Glomerular visceral epithelial cell (primary cell): ENCODE data around the gene EEF1AKMT1.
A peak's percentile ranks its signal among the peaks of the same experiment; 100 is the strongest.

Experiments
- DNase-seq: peaks from one replicate; pipeline ENCODE4 v3.0.0-alpha.2; 2016; ENCODE audit errors: extremely low spot score

Gene EEF1AKMT1

GRCh38 chr13:20719783-20720182, 54.0 kb downstream of the EEF1AKMT1 start:
- no peak for DNase-seq

GRCh38 chr13:20718958-20719566, 54.7 kb downstream of the EEF1AKMT1 start:
- no peak for DNase-seq

- no peak for DNase-seq
These were observed 55.9 kb downstream of the EEF1AKMT1 start for GRCh38 chr13:20717581-20718542.

- DNase-seq: no peak
These were observed 56.8 kb downstream of the EEF1AKMT1 start for GRCh38 chr13:20716951-20717350.

- no peak for DNase-seq
These were observed 58.4 kb downstream of the EEF1AKMT1 start for GRCh38 chr13:20715330-20715712.

GRCh38 chr13:20714563-20715329, 59.0 kb downstream of the EEF1AKMT1 start:
- no peak for DNase-seq

GRCh38 chr13:20714161-20714560, 59.6 kb downstream of the EEF1AKMT1 start:
- no peak for DNase-seq

- peak; percentile 29 for DNase-seq
These were observed 60.0 kb downstream of the EEF1AKMT1 start for GRCh38 chr13:20713751-20714150.

GRCh38 chr13:20713014-20713376, 60.8 kb downstream of the EEF1AKMT1 start:
- no peak for DNase-seq

- no peak for DNase-seq
These were observed 62.3 kb downstream of the EEF1AKMT1 start for GRCh38 chr13:20711301-20712044.

GRCh38 chr13:20709782-20710181, 64.0 kb downstream of the EEF1AKMT1 start:
- no peak for DNase-seq

GRCh38 chr13:20709369-20709768, 64.4 kb downstream of the EEF1AKMT1 start:
- no peak for DNase-seq

GRCh38 chr13:20708216-20708615, 65.5 kb downstream of the EEF1AKMT1 start:
- DNase-seq: no peak

GRCh38 chr13:20706661-20707060, 67.1 kb downstream of the EEF1AKMT1 start:
- DNase-seq: no peak

GRCh38 chr13:20704459-20705069, 69.2 kb downstream of the EEF1AKMT1 start:
- no peak for DNase-seq

GRCh38 chr13:20703780-20704458, 69.8 kb downstream of the EEF1AKMT1 start:
- peak; percentile 79 for DNase-seq

GRCh38 chr13:20702915-20703779, 70.6 kb downstream of the EEF1AKMT1 start, which contains the start of gene IL17D:
IL17D (plus strand) TSS chr13:20703699; CDS start chr13:20704002, 303 bp downstream.
- DNase-seq: peak; percentile 21

GRCh38 chr13:20702530-20702914, 71.2 kb downstream of the EEF1AKMT1 start:
- DNase-seq: no peak

- no peak for DNase-seq
These were observed 72.3 kb downstream of the EEF1AKMT1 start for GRCh38 chr13:20701461-20701860.

GRCh38 chr13:20700288-20700687, 73.5 kb downstream of the EEF1AKMT1 start:
- no peak for DNase-seq
